ENCODE data around the gene TRAF3.

Gene TRAF3

GRCh38 chr14:102917469-102918211 is 140.4 kb downstream of the TRAF3 start:
- H3K36me3 ChIP-seq (ENCODE audit: low read length): no peaks in the 10 kb centered on the region
- no peaks in the 10 kb centered on the region for H3F3A ChIP-seq (ENCODE audit: insufficient read depth)
- TF ChIP-seq EZH2phosphoT487 (conservative IDR thresholded peaks at IDR 0.05; ENCODE audit: low read length) (no peak), CTCF (IDR thresholded peaks at IDR 0.05; ENCODE audit: insufficient read depth, low read length, poor library complexity, severe bottlenecking) (peak; percentile 70)
- peak overlapping the region; percentile 24 for H3K4me2 ChIP-seq (ENCODE audit: low read depth, low read length, poor library complexity, severe bottlenecking)
- H2AFZ ChIP-seq (ENCODE audit: low read depth, low read length, severe bottlenecking): no peak overlapping the region
- H3K4me3 ChIP-seq (ENCODE audit: insufficient read depth, low read length, poor library complexity, severe bottlenecking): no peak overlapping the region
- peak overlapping the region; percentile 62 for H3K27ac ChIP-seq (ENCODE audit: low read depth, low read length)
- no peaks in the 10 kb centered on the region for H3K9me3 ChIP-seq (ENCODE audit: insufficient read depth, low read length)
- no peaks in the 10 kb centered on the region for H4K20me1 ChIP-seq (ENCODE audit: low read depth, low read length)
- no peaks in the 10 kb centered on the region for H3K79me2 ChIP-seq (ENCODE audit: insufficient read depth, low read length)
- H3K9me2 ChIP-seq (replicated peaks; ENCODE audit: insufficient read depth, low read length): no peaks in the 10 kb centered on the region
- no peaks in the 10 kb centered on the region for H3K27me3 ChIP-seq (ENCODE audit: low read length)
- no peak overlapping the region for H3K9ac ChIP-seq (ENCODE audit: low read length)

GRCh38 chr14:102918438-102918837 is 141.2 kb downstream of the TRAF3 start:
- Histone ChIP-seq H3K9me3 (ENCODE audit: insufficient read depth, low read length) (no peaks in the 10 kb centered on the region), H3K9me2 (replicated peaks; ENCODE audit: insufficient read depth, low read length) (no peaks in the 10 kb centered on the region), H3K36me3 (ENCODE audit: low read length) (no peaks in the 10 kb centered on the region), H3F3A (ENCODE audit: insufficient read depth) (no peaks in the 10 kb centered on the region), H2AFZ (ENCODE audit: low read depth, low read length, severe bottlenecking) (no peak overlapping the region), H3K27ac (ENCODE audit: low read depth, low read length) (no peak overlapping the region), H3K79me2 (ENCODE audit: insufficient read depth, low read length) (no peaks in the 10 kb centered on the region), H3K4me2 (ENCODE audit: low read depth, low read length, poor library complexity, severe bottlenecking) (no peak overlapping the region), H3K27me3 (ENCODE audit: low read length) (no peaks in the 10 kb centered on the region), H3K4me3 (ENCODE audit: insufficient read depth, low read length, poor library complexity, severe bottlenecking) (no peak overlapping the region), H4K20me1 (ENCODE audit: low read depth, low read length) (no peaks in the 10 kb centered on the region), H3K9ac (ENCODE audit: low read length) (no peak overlapping the region)
- TF ChIP-seq EZH2phosphoT487 (conservative IDR thresholded peaks at IDR 0.05; ENCODE audit: low read length): no peak
- TF ChIP-seq CTCF (IDR thresholded peaks at IDR 0.05; ENCODE audit: insufficient read depth, low read length, poor library complexity, severe bottlenecking): no peak

GRCh38 chr14:102920273-102920997 is 143.2 kb downstream of the TRAF3 start:
- Histone ChIP-seq H3K79me2 (ENCODE audit: insufficient read depth, low read length) (no peaks in the 10 kb centered on the region), H4K20me1 (ENCODE audit: low read depth, low read length) (no peaks in the 10 kb centered on the region), H3K9me3 (ENCODE audit: insufficient read depth, low read length) (no peaks in the 10 kb centered on the region), H2AFZ (ENCODE audit: low read depth, low read length, severe bottlenecking) (no peak overlapping the region), H3K4me3 (ENCODE audit: insufficient read depth, low read length, poor library complexity, severe bottlenecking) (no peak overlapping the region), H3F3A (ENCODE audit: insufficient read depth) (no peaks in the 10 kb centered on the region), H3K9me2 (replicated peaks; ENCODE audit: insufficient read depth, low read length) (no peaks in the 10 kb centered on the region), H3K27ac (ENCODE audit: low read depth, low read length) (no peak overlapping the region), H3K9ac (ENCODE audit: low read length) (no peak overlapping the region), H3K4me2 (ENCODE audit: low read depth, low read length, poor library complexity, severe bottlenecking) (no peak overlapping the region), H3K27me3 (ENCODE audit: low read length) (no peaks in the 10 kb centered on the region), H3K36me3 (ENCODE audit: low read length) (no peaks in the 10 kb centered on the region)
- TF ChIP-seq EZH2phosphoT487 (conservative IDR thresholded peaks at IDR 0.05; ENCODE audit: low read length): no peak
- TF ChIP-seq CTCF (IDR thresholded peaks at IDR 0.05; ENCODE audit: insufficient read depth, low read length, poor library complexity, severe bottlenecking): no peak
